Astrocyte of the cerebellum (primary cell): ENCODE measurements around the gene TUSC7.

Source experiments
- DNase-seq: peaks from one replicate; pipeline ENCODE4 v3.0.0-alpha.2; 2011; ENCODE audit warnings: low read depth
- H3K4me3 ChIP-seq: 2 replicates; pipeline ENCODE4 v1.5.1; 2011; ENCODE audit warnings: mild to moderate bottlenecking, low read depth, low read length, moderate library complexity
- CTCF ChIP-seq: IDR thresholded peaks from 2 replicates; pipeline ENCODE4 v1.5.1; 2012; ENCODE audit warnings: low read length, low read depth, moderate library complexity, mild to moderate bottlenecking; ENCODE audit errors: missing control alignments
- in situ Hi-C: cut with HindIII; loops from 2 replicates; pipeline ENCODE4 v1.10.0; 2017; ENCODE audit warnings: low sequenced_read_pairs

The TUSC7 gene

GRCh38 chr3:116749388-116749787 lies 39.8 kb downstream of the TUSC7 start:
- no peak for DNase-seq
- TF ChIP-seq CTCF: no peak
- in situ Hi-C loops: no loop called here
- no peak overlapping the region for H3K4me3 ChIP-seq

- no peak for TF ChIP-seq CTCF
- in situ Hi-C loops: loop anchor here (25.0 kb wide), 2 partner anchors 95 to 620 kb away; no protein-coding TSS in a partner anchor
- DNase-seq: no peak
- H3K4me3 ChIP-seq: no peak overlapping the region
These were observed 47.7 kb downstream of the TUSC7 start for GRCh38 chr3:116757315-116757714.

- in situ Hi-C loops: loop anchor here (25.0 kb wide), 2 partner anchors 97 to 622 kb away; no protein-coding TSS in a partner anchor
- no peak for DNase-seq
- no peak overlapping the region for H3K4me3 ChIP-seq
- TF ChIP-seq CTCF: no peak
These were observed 49.7 kb downstream of the TUSC7 start for GRCh38 chr3:116759316-116759715.
